NCI-H2029 (cell line): ENCODE data around the gene IREB2.
"Not testable (repeated sequence)": the region's sequence is repeated elsewhere in the genome, so short reads cannot be mapped to it uniquely, and the experiment has no call there.

ENCODE experiments used
- DNase-seq: peaks from one replicate; lab custom pipeline; 2025; lab: John Stamatoyannopoulos, UW

Gene IREB2

GRCh38 chr15:78434711-78435110 is 3.3 kb upstream of the IREB2 start:
- DNase-seq, result not testable (repeated sequence)

DNA sequence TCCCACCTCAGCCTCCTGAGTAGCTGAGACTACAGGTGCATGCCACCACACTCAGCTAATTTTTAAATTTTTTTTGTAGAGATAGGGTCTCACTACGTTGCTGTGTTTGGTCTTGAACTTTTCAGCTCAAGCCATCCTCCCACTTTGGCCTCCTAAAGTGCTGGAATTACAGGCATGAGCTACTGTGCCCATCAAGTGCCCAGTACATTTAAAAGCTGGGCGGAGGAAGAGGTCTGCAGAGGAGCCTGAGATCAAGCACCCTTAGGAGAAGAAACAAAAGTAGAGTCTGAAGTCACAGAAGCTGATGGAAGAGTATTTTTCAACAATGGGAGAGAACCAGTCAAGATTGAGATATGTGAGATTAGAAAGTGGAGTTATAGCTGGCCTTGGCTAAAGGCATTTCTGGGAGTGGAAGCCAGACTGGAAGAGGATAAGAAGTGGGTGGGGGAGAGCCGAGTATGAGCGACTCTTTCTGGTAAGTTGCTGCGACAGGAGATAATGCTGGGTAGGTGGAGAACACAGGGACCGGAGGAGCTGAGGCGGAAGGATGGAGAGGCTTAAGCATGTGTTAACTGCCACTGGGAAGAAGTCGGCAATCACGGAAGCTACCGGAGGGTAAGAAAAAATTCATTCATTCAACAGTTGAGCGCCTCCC is 782 bp upstream of the IREB2 start:
- DNase-seq, result no peak

DNA sequence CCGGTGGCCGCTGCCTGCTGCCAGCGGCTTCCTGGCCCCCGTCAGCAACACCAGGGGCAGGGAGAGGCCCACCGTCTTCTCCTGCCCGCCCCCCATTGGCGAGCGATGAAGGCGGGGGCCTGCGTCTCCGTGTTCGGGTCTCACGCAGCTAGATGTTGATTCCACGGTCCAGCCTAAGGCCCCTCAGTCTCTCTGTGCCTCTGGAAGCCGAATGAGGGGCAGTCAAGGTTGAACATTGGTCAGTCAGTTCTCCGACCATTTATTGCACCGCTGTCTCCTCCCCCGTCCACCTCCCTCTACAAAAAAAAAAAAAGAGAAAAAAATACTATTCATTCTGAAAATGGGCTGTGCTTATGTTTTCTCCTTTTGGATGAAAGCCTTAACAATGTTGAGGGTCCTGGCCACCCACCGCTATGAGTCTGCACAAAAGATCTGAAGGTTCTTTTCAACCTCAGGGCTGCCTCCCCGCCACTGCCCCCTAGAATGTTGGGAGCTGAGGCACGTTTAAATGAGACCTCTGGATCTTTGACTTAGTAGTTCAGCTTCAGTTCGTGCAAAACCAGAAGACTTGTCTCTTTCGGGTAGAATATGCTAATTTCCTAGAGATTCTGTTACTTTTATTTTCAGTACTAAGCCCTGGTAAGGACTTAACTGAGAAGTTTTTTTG is 736 bp downstream of the IREB2 start:
- no peak for DNase-seq

- DNase-seq, result no peak
These were observed 2.7 kb downstream of the IREB2 start for GRCh38 chr15:78440375-78441373.

DNA sequence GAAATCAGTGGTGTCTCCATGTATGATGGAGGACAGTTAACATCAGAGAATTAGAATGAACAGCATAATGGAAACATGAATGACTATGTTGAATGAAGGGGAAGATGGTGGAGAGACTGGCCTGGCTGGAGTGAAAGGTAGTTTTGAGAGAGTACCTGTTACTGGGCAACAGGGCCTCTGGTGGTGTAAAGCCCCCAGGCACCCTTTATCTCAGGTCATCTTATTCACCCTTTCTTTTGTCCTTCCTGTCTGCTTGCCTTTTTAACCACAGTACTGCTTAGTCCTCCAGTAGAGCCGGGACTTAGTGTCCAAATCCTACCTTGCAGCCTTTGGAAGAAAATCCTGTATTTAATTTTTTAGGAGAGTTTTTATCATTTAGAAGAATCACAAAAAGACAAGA is 6.2 kb downstream of the IREB2 start:
- no peak for DNase-seq

GRCh38 chr15:78445875-78446274 is 7.9 kb downstream of the IREB2 start:
- DNase-seq, result no peak

DNA sequence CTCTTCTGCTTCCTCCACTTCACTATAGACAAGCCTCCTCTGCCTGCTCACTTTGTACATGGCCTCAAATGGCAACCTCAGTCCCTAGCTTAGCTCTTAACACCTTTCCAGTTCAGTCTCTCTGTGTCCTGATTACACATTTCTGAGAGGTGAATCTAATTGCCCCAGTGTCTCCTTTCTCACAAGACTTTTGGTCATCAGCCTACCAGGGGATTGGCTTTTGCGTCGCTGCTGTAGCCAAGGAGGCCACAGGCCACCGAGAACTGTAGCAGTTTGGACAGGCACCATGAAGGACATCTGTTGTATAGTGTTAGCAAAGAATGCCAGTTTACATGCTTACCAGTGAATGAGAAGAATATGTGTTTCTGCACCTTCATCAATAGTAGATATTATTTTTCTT is 8.5 kb downstream of the IREB2 start:
- DNase-seq, result no peak

DNA sequence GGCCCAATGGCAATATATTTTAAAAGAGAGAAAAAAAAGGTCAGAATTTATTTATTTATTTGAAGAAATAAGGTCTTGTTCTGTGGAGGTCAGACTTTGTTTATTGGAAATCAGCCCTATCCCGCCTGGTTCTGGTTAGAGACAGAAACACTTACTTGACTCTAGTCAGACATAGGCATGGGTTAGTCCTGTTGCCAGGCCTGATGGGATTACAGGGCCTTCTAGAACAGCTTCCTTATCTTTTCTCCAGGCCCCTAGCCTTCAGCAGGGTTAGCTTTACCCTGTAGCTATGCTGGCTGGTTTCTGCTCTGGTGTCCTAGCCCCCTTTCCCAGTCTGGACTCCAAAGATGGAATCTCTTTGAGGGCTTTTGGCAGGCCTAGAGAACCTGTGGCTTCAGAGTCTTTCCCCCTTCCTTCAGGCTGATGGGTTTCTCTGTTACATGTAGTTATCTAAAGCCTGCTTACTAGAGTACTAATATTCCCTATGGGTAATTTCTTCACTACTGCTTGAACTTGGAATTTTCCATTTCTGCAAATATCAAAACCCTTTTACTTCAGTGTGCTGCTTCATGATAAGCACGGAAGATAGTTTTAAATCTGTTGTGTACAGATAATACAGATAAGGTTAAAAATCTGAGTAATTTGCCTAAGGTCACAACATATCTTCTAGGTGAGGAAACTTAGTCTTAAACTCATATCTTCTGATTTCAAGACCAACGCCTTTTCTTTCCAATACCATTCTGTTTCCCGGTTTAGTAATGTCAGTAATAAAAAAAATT is 10.6 kb downstream of the IREB2 start:
- no peak for DNase-seq

DNA sequence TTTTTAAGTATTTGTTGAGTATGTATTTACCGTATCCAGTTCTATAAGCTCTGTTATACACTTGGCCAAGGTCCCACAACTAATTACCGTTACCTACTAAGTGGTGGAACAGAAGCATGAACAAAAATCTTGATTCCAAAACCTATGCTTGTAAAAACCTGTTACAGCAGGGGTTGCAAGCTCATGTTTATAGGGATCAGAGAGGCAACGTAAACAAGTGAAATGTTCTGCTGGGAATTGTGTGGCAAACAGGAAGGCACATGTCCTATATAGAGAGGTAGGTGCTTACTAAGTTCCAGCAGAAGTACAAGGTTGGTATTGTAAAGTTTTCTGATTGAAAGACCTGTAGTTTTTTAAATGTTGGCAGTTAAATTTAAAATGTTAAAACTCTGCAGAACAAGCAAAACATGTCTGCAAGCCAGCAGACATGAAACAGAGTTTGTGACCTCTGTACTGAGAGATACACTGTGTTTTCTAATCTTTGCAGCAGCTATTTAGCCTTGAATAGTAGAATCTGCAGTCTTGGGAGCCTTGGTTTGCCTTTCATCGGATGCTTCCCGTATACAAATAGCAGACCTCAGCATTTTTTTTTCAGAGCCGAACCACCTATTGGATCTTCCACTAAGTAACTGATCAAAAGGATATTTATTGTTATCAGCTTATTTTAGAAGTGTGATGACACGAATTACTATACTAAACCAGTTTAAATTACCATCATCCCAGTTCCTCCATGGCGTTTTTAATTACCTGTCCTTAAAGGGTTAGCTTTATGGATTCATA is 11.4 kb downstream of the IREB2 start:
- DNase-seq, result no peak

- no peak for DNase-seq
These were observed 12.4 kb downstream of the IREB2 start for GRCh38 chr15:78450285-78450858.

GRCh38 chr15:78452485-78452884 is 14.5 kb downstream of the IREB2 start:
- no peak for DNase-seq

GRCh38 chr15:78453447-78453846 is 15.4 kb downstream of the IREB2 start:
- DNase-seq, result no peak

DNA sequence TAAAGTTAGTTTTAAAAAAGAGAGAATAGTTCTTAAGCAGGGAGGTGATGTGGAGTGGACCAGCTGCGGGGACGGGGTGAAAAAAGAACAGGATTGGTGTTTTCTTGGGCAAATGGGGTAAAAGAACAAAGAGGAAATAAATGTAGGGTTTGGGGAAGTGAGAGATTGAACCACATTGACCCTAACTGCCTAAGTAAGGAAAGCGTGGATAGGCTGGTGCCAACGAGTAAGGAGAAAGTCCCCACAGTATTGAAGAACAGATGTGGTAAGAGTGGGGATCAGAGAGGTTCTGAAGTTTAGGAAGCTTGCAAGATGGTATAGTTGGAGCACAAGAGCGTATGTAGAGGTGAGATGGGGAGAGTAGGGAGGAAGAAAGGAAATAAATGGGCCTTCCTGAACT is 17.0 kb downstream of the IREB2 start:
- no peak for DNase-seq

GRCh38 chr15:78455749-78456148 is 17.7 kb downstream of the IREB2 start:
- DNase-seq, result peak; percentile 6

GRCh38 chr15:78456426-78456825 is 18.4 kb downstream of the IREB2 start:
- no peak for DNase-seq

- peak; percentile 35 for DNase-seq
These were observed 19.1 kb downstream of the IREB2 start for GRCh38 chr15:78457101-78457500.

DNA sequence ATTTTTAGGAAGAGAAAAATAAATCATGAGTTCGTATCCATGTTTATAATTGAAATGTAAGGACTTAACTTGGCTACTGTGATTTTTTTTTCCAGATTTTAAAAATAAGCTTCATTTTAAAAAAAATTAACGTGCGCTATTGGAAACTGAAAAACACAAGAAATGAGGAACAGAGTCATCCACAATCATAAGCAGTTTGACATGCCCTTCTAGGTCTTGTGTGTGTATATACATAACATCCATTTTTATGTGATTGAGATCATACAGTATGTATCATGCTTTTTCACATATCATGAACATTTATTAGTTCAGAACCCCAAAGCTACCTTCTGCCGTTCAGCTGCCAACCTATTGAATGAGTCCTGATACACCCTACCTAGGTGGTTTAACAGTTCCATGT is 22.7 kb downstream of the IREB2 start:
- DNase-seq, result no peak

GRCh38 chr15:78461171-78461888 is 23.3 kb downstream of the IREB2 start:
- DNase-seq, result no peak

- DNase-seq, result no peak
These were observed 31.0 kb downstream of the IREB2 start for GRCh38 chr15:78469031-78469430.

- no peak for DNase-seq
These were observed 39.3 kb downstream of the IREB2 start for GRCh38 chr15:78477295-78477694.
